Smooth muscle cell (in vitro differentiated cells): ENCODE data around the gene CRY2. TPM values are rescaled to one million over a fixed set of nuclear protein-coding genes. Genes with fewer than 3 reads are reported as not detected.
A peak's percentile ranks its signal among the peaks of the same experiment; 100 is the strongest.

ENCODE experiments used
- DNase-seq: peaks from one replicate; lab custom pipeline; 2025; ENCODE audit not compliant: unreplicated experiment; lab: John Stamatoyannopoulos, UW
- H2AFZ ChIP-seq: fragments of 200-600 bp; sonication (generic); 2 replicates; pipeline ENCODE4 v1.6.0; 2016; ENCODE audit warnings: antibody characterized with exemption, low read depth, mild to moderate bottlenecking
- H3F3A ChIP-seq: fragments of 200-600 bp; sonication (generic); 2 replicates; pipeline ENCODE4 v1.6.0; 2017; ENCODE audit warnings: antibody characterized with exemption, low read depth
- H3K27ac ChIP-seq: fragments of 200-600 bp; sonication (generic); 2 replicates; pipeline ENCODE4 v1.5.1; 2016; ENCODE audit warnings: low read depth, mild to moderate bottlenecking
- H3K27me3 ChIP-seq: fragments of 200-600 bp; sonication (generic); 2 replicates; pipeline ENCODE4 v1.6.1; 2016; ENCODE audit warnings: low read depth, mild to moderate bottlenecking
- H3K36me3 ChIP-seq: fragments of 200-600 bp; sonication (generic); 2 replicates; pipeline ENCODE4 v1.5.1; 2016; ENCODE audit warnings: low read depth
- H3K4me1 ChIP-seq: fragments of 200-600 bp; sonication (generic); 2 replicates; pipeline ENCODE4 v1.5.1; 2016; ENCODE audit warnings: low read depth
- H3K4me2 ChIP-seq: fragments of 200-600 bp; sonication (generic); 2 replicates; pipeline ENCODE4 v1.6.0; 2016; ENCODE audit warnings: mild to moderate bottlenecking
- H3K4me3 ChIP-seq: fragments of 200-600 bp; sonication (generic); 2 replicates; pipeline ENCODE4 v1.5.1; 2016; ENCODE audit warnings: mild to moderate bottlenecking
- H3K79me2 ChIP-seq: fragments of 200-600 bp; sonication (generic); 2 replicates; pipeline ENCODE4 v1.6.0; 2016; ENCODE audit warnings: low read depth, mild to moderate bottlenecking
- H3K9ac ChIP-seq: fragments of 200-600 bp; sonication (generic); 2 replicates; pipeline ENCODE4 v1.6.0; 2016; ENCODE audit warnings: low read depth
- H3K9me3 ChIP-seq: fragments of 200-600 bp; sonication (generic); replicated peaks from 2 replicates; pipeline ENCODE4 v1.5.1; 2016; ENCODE audit warnings: low read depth
- H4K20me1 ChIP-seq: fragments of 200-600 bp; sonication (generic); 2 replicates; pipeline ENCODE4 v1.6.0; 2016; ENCODE audit warnings: low read depth
- CTCF ChIP-seq: fragments of 200-600 bp; sonication (generic); IDR thresholded peaks from 2 replicates; pipeline ENCODE4 v1.5.1; 2017; ENCODE audit warnings: borderline replicate concordance, mild to moderate bottlenecking, antibody characterized with exemption; ENCODE audit not compliant: insufficient read depth, poor library complexity, severe bottlenecking
- WGBS: methylation state at CpG from one replicate; pipeline ENCODE4 v1.1.7; 2016; ENCODE audit warnings: low lambda C conversion rate; 5-methylcytosine and 5-hydroxymethylcytosine counted together
- polyA plus RNA-seq: library from polyadenylated mRNA; unstranded; fragments of >200 nt; fragmentation: Nextera tagmentation; extraction: Ambion mirVana; gene quantifications from 2 replicates; pipeline ENCODE4 v1.2.1, GENCODE V29; 2016
- total RNA-seq: library from RNA; depleted of rRNA; stranded (reverse); fragments of >200 nt; gene quantifications from 2 replicates; pipeline ENCODE4 v1.2.3, GENCODE V29; 2014

Gene CRY2
- total and polyA plus RNA-seq, 2 experiments from 2014 or later: 26.1 to 30.3 TPM

GRCh38 chr11:45876401-45876800 is 29.1 kb downstream of the CRY2 start:
- Histone ChIP-seq H3K9ac (no peak overlapping the region), H3K27ac (no peak overlapping the region), H3F3A (peaks cover 7% of the 10 kb centered on the region), H3K27me3 (no peaks in the 10 kb centered on the region), H2AFZ (no peak overlapping the region), H3K4me2 (no peak overlapping the region), H3K36me3 (peaks cover 4% of the 10 kb centered on the region), H3K79me2 (no peaks in the 10 kb centered on the region), H3K4me1 (peaks cover 13% of the 10 kb centered on the region), H3K4me3 (no peak overlapping the region), H3K9me3 (no peaks in the 10 kb centered on the region), H4K20me1 (peaks cover 63% of the 10 kb centered on the region)
- 83% methylated on average over 6 of the region's 6 CpGs for WGBS
- no peak for TF ChIP-seq CTCF
- DNase-seq: no peak

GRCh38 chr11:45877221-45877620 is 29.9 kb downstream of the CRY2 start:
- Histone ChIP-seq H2AFZ (no peak overlapping the region), H3K9ac (no peak overlapping the region), H3K9me3 (no peaks in the 10 kb centered on the region), H3F3A (peaks cover 7% of the 10 kb centered on the region), H3K79me2 (no peaks in the 10 kb centered on the region), H3K4me2 (no peak overlapping the region), H3K4me3 (no peak overlapping the region), H3K36me3 (peaks cover 4% of the 10 kb centered on the region), H3K27ac (no peak overlapping the region), H4K20me1 (peaks cover 70% of the 10 kb centered on the region), H3K27me3 (no peaks in the 10 kb centered on the region), H3K4me1 (peaks cover 13% of the 10 kb centered on the region)
- no peak for TF ChIP-seq CTCF
- WGBS: 99% methylated on average over 8 of the region's 8 CpGs
- DNase-seq: no peak

- 97% methylated on average over 3 of the region's 3 CpGs for WGBS
- TF ChIP-seq CTCF: no peak
- H3K4me2 ChIP-seq: no peak overlapping the region
- peaks cover 7% of the 10 kb centered on the region for H3F3A ChIP-seq
- peaks cover 71% of the 10 kb centered on the region for H4K20me1 ChIP-seq
- no peaks in the 10 kb centered on the region for H3K9me3 ChIP-seq
- DNase-seq: no peak
- H3K9ac ChIP-seq: no peak overlapping the region
- peaks cover 13% of the 10 kb centered on the region for H3K4me1 ChIP-seq
- no peak overlapping the region for H2AFZ ChIP-seq
- no peaks in the 10 kb centered on the region for H3K79me2 ChIP-seq
- no peak overlapping the region for H3K27ac ChIP-seq
- H3K36me3 ChIP-seq: peaks cover 4% of the 10 kb centered on the region
- no peak overlapping the region for H3K4me3 ChIP-seq
- no peaks in the 10 kb centered on the region for H3K27me3 ChIP-seq
Measured at GRCh38 chr11:45877845-45878244, 30.6 kb downstream of the CRY2 start.

- H3K4me2 ChIP-seq: peak overlapping the region; percentile 20
- H3K79me2 ChIP-seq: no peaks in the 10 kb centered on the region
- peaks cover 4% of the 10 kb centered on the region for H3K36me3 ChIP-seq
- WGBS: 50% methylated on average over 7 of the region's 7 CpGs
- peaks cover 13% of the 10 kb centered on the region for H3K4me1 ChIP-seq
- DNase-seq: no peak
- no peak overlapping the region for H3K4me3 ChIP-seq
- no peaks in the 10 kb centered on the region for H3K9me3 ChIP-seq
- no peak overlapping the region for H3K9ac ChIP-seq
- TF ChIP-seq CTCF: no peak
- H3K27ac ChIP-seq: peak overlapping the region; percentile 56
- H3K27me3 ChIP-seq: no peaks in the 10 kb centered on the region
- peaks cover 71% of the 10 kb centered on the region for H4K20me1 ChIP-seq
- no peaks in the 10 kb centered on the region for H3F3A ChIP-seq
- no peak overlapping the region for H2AFZ ChIP-seq
Measured at GRCh38 chr11:45879803-45880686, 32.8 kb downstream of the CRY2 start.
